Right lobe of liver (tissue), 4 donors: ENCODE data around the gene STXBP2.

Source experiments
- POLR2A ChIP-seq: fragments of 450-650 bp; IDR thresholded peaks from one replicate; pipeline ENCODE4 v1.6.1; 2017; ENCODE audit warnings: antibody characterized with exemption, mild to moderate bottlenecking
- TF ChIP-seq, protein P1 (sequence below), 4 donors: fragments of 200-600 bp in 3 of 4; fragments of 450-650 bp in 1 of 4; IDR thresholded peaks; one replicate each; pipeline versions ENCODE4 v1.5.1 to v1.8.0; 2016 to 2022; ENCODE audit warnings: antibody characterized with exemption in 4 of 4, mild to moderate bottlenecking in 2 of 4
- donor health status: DM: no; HTN: no; CAD: no.
- donor health status: DM: no; HTN: no; CAD: no.
- donor health status: DM: no; HTN: yes; CAD: no.

DNA sequence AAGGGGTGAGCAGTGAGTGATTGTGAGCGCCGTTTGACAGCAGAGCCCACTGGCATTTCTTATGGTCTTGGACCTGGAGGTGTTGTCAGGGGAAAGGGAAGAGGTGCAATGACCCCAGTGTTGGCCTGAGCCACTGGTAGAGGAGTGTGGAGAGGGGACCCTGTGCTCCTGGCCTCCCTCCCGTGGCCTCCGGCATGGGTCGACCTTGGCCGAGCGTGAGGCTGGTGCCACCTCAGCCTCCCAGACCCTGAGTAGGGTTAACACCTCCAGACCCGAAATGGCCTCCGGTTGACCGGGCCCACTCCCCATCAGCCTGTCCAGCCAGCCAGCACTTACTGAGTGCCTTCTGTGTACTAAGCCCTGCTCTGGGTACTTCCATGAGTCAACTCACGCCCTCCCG, 50.3 kb downstream of the STXBP2 start:
- TF ChIP-seq, protein P1, sequence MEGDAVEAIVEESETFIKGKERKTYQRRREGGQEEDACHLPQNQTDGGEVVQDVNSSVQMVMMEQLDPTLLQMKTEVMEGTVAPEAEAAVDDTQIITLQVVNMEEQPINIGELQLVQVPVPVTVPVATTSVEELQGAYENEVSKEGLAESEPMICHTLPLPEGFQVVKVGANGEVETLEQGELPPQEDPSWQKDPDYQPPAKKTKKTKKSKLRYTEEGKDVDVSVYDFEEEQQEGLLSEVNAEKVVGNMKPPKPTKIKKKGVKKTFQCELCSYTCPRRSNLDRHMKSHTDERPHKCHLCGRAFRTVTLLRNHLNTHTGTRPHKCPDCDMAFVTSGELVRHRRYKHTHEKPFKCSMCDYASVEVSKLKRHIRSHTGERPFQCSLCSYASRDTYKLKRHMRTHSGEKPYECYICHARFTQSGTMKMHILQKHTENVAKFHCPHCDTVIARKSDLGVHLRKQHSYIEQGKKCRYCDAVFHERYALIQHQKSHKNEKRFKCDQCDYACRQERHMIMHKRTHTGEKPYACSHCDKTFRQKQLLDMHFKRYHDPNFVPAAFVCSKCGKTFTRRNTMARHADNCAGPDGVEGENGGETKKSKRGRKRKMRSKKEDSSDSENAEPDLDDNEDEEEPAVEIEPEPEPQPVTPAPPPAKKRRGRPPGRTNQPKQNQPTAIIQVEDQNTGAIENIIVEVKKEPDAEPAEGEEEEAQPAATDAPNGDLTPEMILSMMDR (IDR thresholded peaks at IDR 0.05) = no peak
- TF ChIP-seq POLR2A = no peak
